GM19238 (cell line): ENCODE measurements around the gene QRICH2.
"Not testable (repeated sequence)": the region's sequence is repeated elsewhere in the genome, so short reads cannot be mapped to it uniquely, and the experiment has no call there.

Experiments
- DNase-seq: peaks from one replicate; pipeline ENCODE4 v3.0.0; 2011; ENCODE audit warnings: low spot score; ENCODE audit not compliant: insufficient read length

The QRICH2 gene

DNA sequence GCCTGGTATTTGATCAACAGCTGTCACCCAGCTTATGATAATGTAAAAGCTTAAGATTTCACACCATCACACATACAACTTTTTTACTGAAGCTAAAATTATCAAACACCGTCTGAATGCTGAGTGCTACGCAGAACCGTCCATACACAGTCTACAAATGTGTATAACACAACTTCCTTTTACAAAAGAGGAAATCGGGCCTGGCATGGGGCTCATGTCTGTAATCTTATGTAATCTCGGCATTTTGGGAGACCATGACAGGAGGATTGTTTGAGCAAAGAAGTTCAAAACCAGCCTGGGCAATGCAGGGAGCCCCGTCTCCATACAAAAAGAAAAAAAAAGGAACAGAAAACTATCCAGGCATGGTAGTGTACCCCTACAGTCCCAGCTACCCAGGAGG, 19.6 kb upstream of the QRICH2 start:
- no peak for DNase-seq

- DNase-seq = no peak
These were observed 18.2 kb upstream of the QRICH2 start for GRCh38 chr17:76326306-76326705.

DNA sequence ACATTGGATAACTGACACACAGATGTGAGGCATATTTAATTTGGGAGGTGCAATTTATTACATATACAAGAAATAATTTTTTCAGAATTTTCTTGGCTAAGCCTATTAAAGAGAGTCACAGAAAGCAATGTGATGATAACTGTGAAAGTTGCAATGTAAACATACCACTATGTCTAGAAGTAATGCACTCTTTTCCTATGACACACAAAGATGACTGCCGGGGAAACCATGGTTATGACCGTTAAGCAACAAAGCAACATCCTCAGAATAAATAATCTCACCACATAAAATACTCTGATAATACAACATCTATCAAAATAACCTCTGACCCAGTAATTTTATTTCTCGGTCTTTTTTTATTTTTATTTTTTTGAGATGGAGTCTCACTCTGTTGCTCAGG, 10.5 kb upstream of the QRICH2 start:
- DNase-seq = no peak

DNA sequence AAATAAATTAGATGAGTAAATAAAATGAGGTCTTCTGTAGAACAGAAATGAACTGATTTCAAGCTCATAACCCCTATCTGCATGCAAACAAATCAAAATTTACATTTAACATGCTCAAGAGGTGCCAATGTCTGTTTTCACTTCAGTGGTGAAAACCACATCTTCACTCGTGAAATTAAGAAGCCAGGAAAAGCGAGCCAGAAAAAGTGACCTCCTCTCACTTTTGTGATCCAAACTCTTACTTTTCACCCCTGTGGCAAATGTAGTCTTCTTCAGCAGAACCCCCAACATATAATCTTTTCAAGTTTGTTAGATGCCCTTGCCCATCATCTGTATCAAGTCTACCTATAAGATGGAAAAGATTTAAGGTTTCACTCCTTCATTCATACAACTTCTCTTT, 9.5 kb upstream of the QRICH2 start:
- DNase-seq = no peak

DNA sequence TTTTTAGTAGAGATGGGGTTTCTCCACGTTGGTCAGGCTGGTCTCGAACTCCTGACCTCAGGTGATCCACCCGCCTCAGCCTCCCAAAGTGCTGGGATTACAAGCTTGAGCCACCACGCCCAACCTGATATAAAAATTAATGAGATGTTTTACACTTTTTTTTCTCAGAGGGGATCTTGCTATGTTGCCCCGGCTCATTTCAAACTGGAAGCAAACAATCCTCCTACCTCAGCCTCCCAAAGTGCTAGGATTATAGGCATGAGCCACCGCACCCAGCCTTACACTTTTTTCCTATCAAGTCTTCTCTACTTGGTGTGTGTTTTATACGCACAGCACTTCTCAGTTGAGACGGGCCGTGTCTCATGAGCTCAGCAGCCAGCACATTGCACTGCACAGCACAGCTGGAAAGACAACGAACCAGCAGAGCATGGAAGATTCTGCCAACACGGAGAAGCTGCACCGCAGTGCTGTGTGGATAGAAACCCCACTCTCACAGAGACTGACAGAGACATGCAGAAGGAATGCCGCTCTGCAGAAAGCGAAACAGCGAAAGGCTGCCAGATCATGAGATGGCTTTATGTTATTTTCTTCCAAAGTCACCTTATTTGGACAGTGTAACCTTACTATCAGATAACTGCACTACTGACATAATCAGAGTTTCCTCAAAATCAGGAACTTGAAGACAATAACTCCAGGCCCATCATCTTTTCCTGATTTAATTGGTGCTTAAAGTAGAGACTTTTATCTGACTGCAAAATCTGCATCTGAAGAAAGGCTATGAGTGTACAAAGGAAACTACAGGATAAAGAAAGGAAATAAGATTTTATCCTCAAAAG, 6.5 kb upstream of the QRICH2 start:
- no peak for DNase-seq

- no peak for DNase-seq
These were observed 4.7 kb upstream of the QRICH2 start for GRCh38 chr17:76312735-76313134.

- DNase-seq = no peak
These were observed 1.4 kb upstream of the QRICH2 start for GRCh38 chr17:76309461-76309860.

DNA sequence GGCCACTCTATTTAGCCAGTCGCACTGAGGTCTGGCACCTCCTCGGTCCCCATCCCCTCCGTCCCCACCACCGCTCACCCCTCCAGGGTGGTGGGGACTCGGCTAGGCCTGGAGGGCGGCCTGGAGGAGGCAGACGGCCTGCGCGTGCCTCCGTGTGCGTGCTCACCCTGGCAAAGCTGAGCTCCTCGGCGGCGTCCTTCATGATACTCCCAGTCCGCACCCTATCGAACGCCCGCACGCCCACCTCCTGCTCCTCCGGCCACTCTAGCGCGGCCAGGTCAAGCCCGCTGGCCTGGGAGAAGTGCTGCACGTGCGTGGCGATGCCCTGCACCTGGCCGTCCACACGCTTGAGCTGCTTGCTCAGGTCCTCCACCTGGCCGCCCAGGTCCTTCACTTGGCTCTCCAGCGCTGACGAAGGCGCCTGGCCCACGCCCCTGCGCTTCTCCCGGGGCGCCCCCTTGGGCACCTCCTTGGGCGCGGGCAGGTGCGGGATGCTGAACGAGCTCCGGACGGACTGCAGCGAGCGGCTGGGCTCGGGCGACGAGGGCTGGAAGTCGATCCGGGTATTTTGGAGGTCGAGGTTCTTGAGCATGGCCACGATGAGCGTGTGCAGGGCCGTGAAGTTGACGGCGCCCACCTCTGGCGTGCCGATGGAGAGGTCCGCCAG, 644 bp downstream of the QRICH2 start:
- DNase-seq = no peak

DNA sequence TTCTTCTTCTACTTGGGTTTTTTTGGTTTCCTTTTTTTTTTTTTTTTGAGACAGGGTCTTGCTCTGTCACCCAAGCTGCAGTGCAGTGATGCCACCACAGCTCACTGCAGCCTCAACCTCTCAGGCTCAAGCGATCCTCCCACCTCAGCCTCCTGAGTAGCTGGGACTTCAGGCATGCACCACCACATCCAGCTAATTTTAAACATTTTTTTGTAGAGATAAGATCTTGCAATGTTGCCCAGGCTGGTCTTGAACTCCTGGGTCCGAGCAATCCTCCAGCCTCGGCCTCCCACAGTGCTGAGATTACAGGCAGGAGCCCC, 3.0 kb downstream of the QRICH2 start:
- DNase-seq = not testable (repeated sequence)

GRCh38 chr17:76304226-76305134, 3.6 kb downstream of the QRICH2 start:
- DNase-seq = no peak

- DNase-seq = no peak
These were observed 10.6 kb downstream of the QRICH2 start for GRCh38 chr17:76297436-76297835.

DNA sequence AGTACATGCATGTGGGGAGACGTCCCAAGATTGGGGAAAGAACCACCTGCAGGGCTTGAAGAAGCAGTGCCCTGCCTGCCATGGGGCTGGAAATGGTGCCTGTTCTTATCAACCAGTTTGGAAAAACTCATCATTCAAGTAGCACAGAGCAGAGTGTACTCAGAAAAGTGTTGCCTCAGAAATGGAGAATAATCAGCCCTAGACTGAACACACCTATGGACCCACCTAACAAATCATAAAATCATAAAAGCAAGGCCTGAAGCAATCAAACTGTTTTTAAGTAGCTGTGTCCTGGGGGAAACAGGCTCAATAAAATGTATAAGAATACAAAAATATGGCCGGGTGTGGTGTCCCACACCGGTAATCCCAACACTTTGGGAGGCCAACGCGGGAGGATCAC, 11.2 kb downstream of the QRICH2 start:
- no peak for DNase-seq

DNA sequence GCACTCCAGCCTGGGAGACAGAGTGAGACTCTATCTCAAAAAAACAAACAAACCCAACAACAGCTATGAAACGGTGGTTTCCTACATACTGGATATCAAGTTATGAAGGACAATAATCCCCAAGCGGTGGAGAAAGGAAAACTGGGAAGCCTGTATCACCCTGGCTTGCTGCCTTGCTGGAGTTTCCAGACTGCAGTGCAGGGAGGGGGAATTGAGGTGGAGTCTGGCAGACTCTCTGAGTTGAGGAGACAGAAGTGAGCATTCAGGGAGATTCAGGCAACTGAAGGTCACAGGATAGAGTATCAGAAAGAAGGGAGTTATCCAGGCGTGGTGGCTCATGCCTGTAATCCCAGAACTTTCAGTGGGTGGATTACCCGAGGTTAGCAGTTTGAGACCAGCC, 11.9 kb downstream of the QRICH2 start:
- DNase-seq = no peak

GRCh38 chr17:76293106-76293505, 15.0 kb downstream of the QRICH2 start:
- no peak for DNase-seq

DNA sequence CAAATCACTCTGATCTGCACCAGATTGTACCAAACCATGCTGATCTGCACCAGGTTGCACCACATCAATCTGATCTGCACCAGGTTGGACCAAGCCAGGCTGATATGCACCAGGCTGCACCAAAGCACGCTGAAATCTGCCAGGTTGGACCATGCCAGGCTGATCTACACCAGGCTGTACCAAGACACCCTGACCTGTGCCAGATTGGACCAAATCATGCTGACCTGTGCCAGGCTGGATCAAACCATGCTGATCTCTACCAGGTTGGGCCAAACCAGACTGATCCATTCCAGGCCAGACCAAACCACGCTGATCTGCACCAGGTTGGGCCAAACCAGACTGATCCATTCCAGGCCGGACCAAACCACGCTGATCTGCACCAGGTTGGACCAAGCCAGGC, 15.5 kb downstream of the QRICH2 start:
- no peak for DNase-seq

DNA sequence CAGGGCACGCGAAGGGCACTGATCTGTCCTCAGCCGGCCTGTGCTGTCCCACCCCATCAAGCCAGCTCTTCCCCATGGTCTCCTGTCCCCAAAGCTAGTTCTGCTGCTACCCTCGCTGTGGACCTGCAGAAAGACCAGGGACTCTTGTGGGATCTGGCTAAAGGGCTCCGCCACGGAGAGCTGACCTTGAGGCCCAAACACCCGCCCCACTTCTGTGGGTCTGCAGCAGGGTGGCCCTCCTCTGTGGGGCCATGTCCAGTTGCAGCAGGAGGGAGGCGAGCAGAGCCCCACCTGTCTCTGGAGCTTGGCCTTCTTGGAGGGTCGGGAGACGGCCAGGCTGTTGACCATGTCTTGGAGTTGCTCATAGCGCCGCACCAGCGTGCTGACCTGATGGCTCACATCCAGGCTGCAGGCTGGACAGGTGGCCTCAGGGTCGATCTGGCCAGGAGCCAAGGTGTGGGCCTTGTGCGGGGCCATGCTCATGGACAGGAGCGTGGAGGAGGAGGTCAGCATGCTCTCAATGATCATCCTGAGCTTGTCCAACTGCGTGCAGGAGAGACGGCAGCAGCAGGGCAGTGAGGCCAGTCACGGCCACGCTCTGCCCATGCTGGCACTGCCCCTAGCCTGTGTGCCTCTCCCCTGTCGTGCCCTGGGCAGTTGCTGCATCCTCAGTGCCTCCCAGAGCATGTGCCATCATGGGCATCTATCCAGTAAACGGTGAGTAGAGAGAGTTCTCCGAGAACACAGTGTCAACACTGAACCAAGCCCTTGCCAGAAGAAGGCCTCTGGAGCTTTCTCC, 26.3 kb downstream of the QRICH2 start:
- DNase-seq = no peak

- DNase-seq = no peak
These were observed 27.4 kb downstream of the QRICH2 start for GRCh38 chr17:76280650-76281049.

DNA sequence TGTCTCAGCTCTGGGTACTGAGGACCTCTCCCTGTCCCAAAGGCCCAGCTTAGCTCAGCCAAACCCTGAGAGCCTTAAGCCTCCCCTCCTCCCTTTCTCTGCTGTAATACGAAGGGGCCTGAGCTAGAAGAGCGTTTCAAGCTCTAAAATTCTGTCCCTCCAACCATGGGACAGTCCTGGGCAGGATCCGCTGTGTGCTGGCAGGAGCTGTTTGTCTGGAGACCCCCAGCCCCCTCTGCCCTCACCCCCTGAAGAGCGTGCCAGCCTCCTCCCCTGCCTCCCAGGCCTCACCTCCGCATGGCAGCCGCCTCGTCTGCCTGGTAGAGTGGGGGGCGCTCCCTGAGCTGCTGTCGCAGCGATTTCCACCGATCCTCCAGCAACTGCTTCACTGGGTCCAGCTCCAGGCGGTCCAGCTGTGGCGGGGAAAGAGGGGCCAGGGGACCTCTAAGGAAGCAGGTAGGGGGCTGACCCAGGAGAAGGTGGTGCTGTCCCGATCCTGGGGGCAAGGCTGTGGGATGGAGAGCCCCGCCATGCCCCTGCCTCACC, 28.3 kb downstream of the QRICH2 start:
- DNase-seq = no peak

- peak; percentile 89 for DNase-seq
These were observed 28.9 kb downstream of the QRICH2 start for GRCh38 chr17:76278952-76279741.

- DNase-seq = no peak
These were observed 29.7 kb downstream of the QRICH2 start for GRCh38 chr17:76278268-76278908.
